Calu3 (cell line): ENCODE results near the gene SSR2. TPM values are rescaled to one million over a fixed set of nuclear protein-coding genes. Genes with fewer than 3 reads are reported as not detected.
A peak's percentile ranks its signal among the peaks of the same experiment; 100 is the strongest.

ENCODE experiments used
- BruUV-seq: library from RNA; stranded (reverse); fragments of 400-500 nt; replicated peaks from 2 replicates; lab custom pipeline; 2021; lab: Mats Ljungman, UMichigan
- CTCF ChIA-PET: fragments of 300-600 bp; sonication (Branson Sonifier 250); formaldehyde crosslinking; loops from one replicate; lab custom pipeline; 2022; ENCODE audit warnings: antibody characterized with exemption; lab: Charles Lee
- DNase-seq: peaks from one replicate; pipeline ENCODE4 v3.0.0; 2022
- H3K27ac Mint-ChIP-seq: one replicate; pipeline ENCODE4 v1.8.0; 2022; ENCODE audit warnings: mixed read lengths; ENCODE audit not compliant: unreplicated experiment
- H3K27me3 Mint-ChIP-seq: one replicate; pipeline ENCODE4 v1.8.0; 2022; ENCODE audit warnings: mixed read lengths; ENCODE audit not compliant: unreplicated experiment
- H3K36me3 Mint-ChIP-seq: one replicate; pipeline ENCODE4 v1.8.0; 2022; ENCODE audit warnings: mild to moderate bottlenecking, moderate library complexity, mixed read lengths; ENCODE audit not compliant: insufficient read depth, unreplicated experiment
- H3K4me1 Mint-ChIP-seq: one replicate; pipeline ENCODE4 v1.8.0; 2022; ENCODE audit warnings: mild to moderate bottlenecking, low read depth, mixed read lengths; ENCODE audit not compliant: unreplicated experiment
- H3K4me3 Mint-ChIP-seq: one replicate; pipeline ENCODE4 v1.8.0; 2022; ENCODE audit warnings: mild to moderate bottlenecking, low read depth, moderate library complexity, mixed read lengths; ENCODE audit not compliant: unreplicated experiment
- H3K9me3 Mint-ChIP-seq: one replicate; pipeline ENCODE4 v1.8.0; 2022; ENCODE audit warnings: low read depth, mixed read lengths; ENCODE audit not compliant: unreplicated experiment
- CTCF ChIP-seq: fragments of 200-600 bp; IDR thresholded peaks from one replicate; pipeline ENCODE4 v1.8.0; 2022; ENCODE audit warnings: antibody characterized with exemption; ENCODE audit not compliant: unreplicated experiment
- intact Hi-C: fragments of 100-400 bp; cut with micrococcal nuclease; formaldehyde crosslinking; loops from one replicate; pipeline ENCODE4 v1.10.0; 2022; ENCODE audit not compliant: unreplicated experiment
- total RNA-seq: library from RNA; stranded (reverse); gene quantifications from 2 replicates; pipeline ENCODE4 v1.2.3, GENCODE V29; 2022

SSR2 gene
- total RNA-seq, 1 experiment from 2014 or later = 246 TPM

GRCh38 chr1:155974208-155975115, 46.3 kb downstream of the SSR2 start:
- H3K36me3 Mint-ChIP-seq = peaks cover 77% of the 10 kb centered on the region
- H3K4me3 Mint-ChIP-seq = peak overlapping the region; percentile 78
- TF ChIP-seq CTCF = no peak
- H3K27ac Mint-ChIP-seq = peak overlapping the region; percentile 8
- no peaks in the 10 kb centered on the region for H3K9me3 Mint-ChIP-seq
- no peak for DNase-seq
- no TSS peak for BruUV-seq
- CTCF ChIA-PET = interaction anchor here (0.6 to 1.5 kb wide), 4 partner anchors 12 to 922 kb away, joined by 3 to 5 read pairs (median 4); no protein-coding TSS in a partner anchor
- H3K27me3 Mint-ChIP-seq = no peaks in the 10 kb centered on the region
- intact Hi-C loops = no loop called here
- H3K4me1 Mint-ChIP-seq = peaks cover 76% of the 10 kb centered on the region

- Mint-ChIP-seq H3K27me3 (no peaks in the 10 kb centered on the region), H3K4me1 (peaks cover 69% of the 10 kb centered on the region), H3K36me3 (peaks cover 75% of the 10 kb centered on the region), H3K27ac (no peak overlapping the region), H3K9me3 (no peaks in the 10 kb centered on the region), H3K4me3 (no peak overlapping the region)
- intact Hi-C loops = no loop called here
- BruUV-seq = no TSS peak
- CTCF ChIA-PET = interaction anchor here (0.6 to 1.5 kb wide), 3 partner anchors 36 to 921 kb away, joined by 3 to 4 read pairs (median 3); no protein-coding TSS in a partner anchor
- no peak for TF ChIP-seq CTCF
- DNase-seq = no peak
Measured at GRCh38 chr1:155973723-155974122, 47.0 kb downstream of the SSR2 start.

- no peak for TF ChIP-seq CTCF
- intact Hi-C loops = no loop called here
- BruUV-seq = no TSS peak
- peak overlapping the region; percentile 31 for H3K4me3 Mint-ChIP-seq
- H3K4me1 Mint-ChIP-seq = peaks cover 68% of the 10 kb centered on the region
- H3K27ac Mint-ChIP-seq = no peak overlapping the region
- CTCF ChIA-PET = no interaction called here
- H3K36me3 Mint-ChIP-seq = peaks cover 72% of the 10 kb centered on the region
- H3K27me3 Mint-ChIP-seq = no peaks in the 10 kb centered on the region
- no peaks in the 10 kb centered on the region for H3K9me3 Mint-ChIP-seq
- no peak for DNase-seq
Measured at GRCh38 chr1:155971910-155972809, 48.6 kb downstream of the SSR2 start.

GRCh38 chr1:155970531-155971167, 50.1 kb downstream of the SSR2 start:
- peak overlapping the region; percentile 18 for H3K27ac Mint-ChIP-seq
- no peak for TF ChIP-seq CTCF
- peaks cover 72% of the 10 kb centered on the region for H3K36me3 Mint-ChIP-seq
- no peaks in the 10 kb centered on the region for H3K9me3 Mint-ChIP-seq
- CTCF ChIA-PET = interaction anchor here (0.6 kb wide), 1 partner anchor 8 kb away, joined by 4 read pairs; no protein-coding TSS in a partner anchor
- no peaks in the 10 kb centered on the region for H3K27me3 Mint-ChIP-seq
- intact Hi-C loops = no loop called here
- peaks cover 53% of the 10 kb centered on the region for H3K4me1 Mint-ChIP-seq
- BruUV-seq = no TSS peak
- no peak overlapping the region for H3K4me3 Mint-ChIP-seq
- no peak for DNase-seq
